Neural progenitor cell (in vitro differentiated cells): ENCODE data around the gene ITGA2. TPM values are rescaled to one million over a fixed set of nuclear protein-coding genes. Genes with fewer than 3 reads are reported as not detected.

Source experiments
- DNase-seq: peaks from one replicate; pipeline ENCODE4 v3.0.0-alpha.2; 2016; ENCODE audit warnings: low spot score
- H2AFZ ChIP-seq: fragments of 200-600 bp; sonication (generic); replicated peaks from 2 replicates; pipeline ENCODE4 v1.6.1; 2016; ENCODE audit warnings: antibody characterized with exemption
- H3F3A ChIP-seq: fragments of 200-600 bp; sonication (generic); 2 replicates; pipeline ENCODE4 v1.6.1; 2016; ENCODE audit warnings: antibody characterized with exemption, low read depth
- H3K27ac ChIP-seq: fragments of 200-600 bp; sonication (generic); 2 replicates; pipeline ENCODE4 v1.5.1; 2016; ENCODE audit warnings: mild to moderate bottlenecking
- H3K27me3 ChIP-seq: fragments of 200-600 bp; sonication (generic); 2 replicates; pipeline ENCODE4 v1.6.1; 2016; ENCODE audit warnings: mild to moderate bottlenecking, moderate library complexity
- H3K36me3 ChIP-seq: fragments of 200-600 bp; sonication (generic); 2 replicates; pipeline ENCODE4 v1.5.1; 2016
- H3K4me1 ChIP-seq: fragments of 200-600 bp; sonication (generic); 2 replicates; pipeline ENCODE4 v1.6.1; 2016; ENCODE audit warnings: mixed run types
- H3K4me2 ChIP-seq: fragments of 200-600 bp; sonication (generic); 2 replicates; pipeline ENCODE4 v1.6.1; 2016
- H3K4me3 ChIP-seq: fragments of 200-600 bp; sonication (generic); 2 replicates; pipeline ENCODE4 v1.5.1; 2016
- H3K79me2 ChIP-seq: fragments of 200-600 bp; sonication (generic); 2 replicates; pipeline ENCODE4 v1.6.1; 2016; ENCODE audit warnings: low read depth
- H3K9ac ChIP-seq: fragments of 200-600 bp; sonication (generic); 2 replicates; pipeline ENCODE4 v1.6.1; 2016
- H3K9me3 ChIP-seq: fragments of 200-600 bp; sonication (generic); 2 replicates; pipeline ENCODE4 v1.5.1; 2016; ENCODE audit warnings: low read depth
- H4K20me1 ChIP-seq: fragments of 200-600 bp; sonication (generic); 2 replicates; pipeline ENCODE4 v1.6.1; 2016; ENCODE audit warnings: low read depth
- H3K27ac Mint-ChIP-seq: 3 replicates; pipeline ENCODE4 v1.8.0; 2021; ENCODE audit warnings: mixed read lengths
- H3K27me3 Mint-ChIP-seq: 2 replicates; pipeline ENCODE4 v1.8.0; 2022; ENCODE audit warnings: low read depth, mild to moderate bottlenecking, inconsistent platforms, moderate library complexity, mixed read lengths; ENCODE audit not compliant: insufficient read depth
- H3K36me3 Mint-ChIP-seq: 3 replicates; pipeline ENCODE4 v1.8.0; 2021; ENCODE audit warnings: mixed read lengths
- H3K4me1 Mint-ChIP-seq: 3 replicates; pipeline ENCODE4 v1.8.0; 2021; ENCODE audit warnings: mixed read lengths
- H3K4me3 Mint-ChIP-seq: 3 replicates; pipeline ENCODE4 v1.8.0; 2021; ENCODE audit warnings: mild to moderate bottlenecking, moderate library complexity, mixed read lengths
- H3K9me3 Mint-ChIP-seq: 3 replicates; pipeline ENCODE4 v1.8.0; 2020; ENCODE audit warnings: mixed read lengths
- CTCF ChIP-seq: fragments of 200-600 bp; sonication (generic); IDR thresholded peaks from 2 replicates; pipeline ENCODE4 v1.5.1; 2017; ENCODE audit warnings: antibody characterized with exemption, mild to moderate bottlenecking
- EZH2 ChIP-seq: fragments of 200-600 bp; sonication (generic); IDR thresholded peaks from 2 replicates; pipeline ENCODE4 v1.6.1; 2017; ENCODE audit warnings: antibody characterized with exemption, mild to moderate bottlenecking, moderate library complexity
- EZH2phosphoT487 ChIP-seq: fragments of 200-600 bp; sonication (generic); IDR thresholded peaks from 2 replicates; pipeline ENCODE4 v1.6.1; 2017; ENCODE audit warnings: antibody characterized with exemption
- total RNA-seq: library from RNA; depleted of rRNA; stranded (reverse); fragments of >200 nt; gene quantifications from 2 replicates; pipeline ENCODE4 v1.2.3, GENCODE V29; 2015; ENCODE audit warnings: low replicate concordance

ITGA2 gene
- total RNA-seq, 1 donor from 2014 or later = 2.6 TPM

- H3F3A ChIP-seq = no peaks in the 10 kb centered on the region
- H3K27me3 ChIP-seq = no peaks in the 10 kb centered on the region
- Mint-ChIP-seq H3K27ac (no peak overlapping the region), H3K9me3 (no peaks in the 10 kb centered on the region), H3K27me3 (no peaks in the 10 kb centered on the region), H3K36me3 (no peaks in the 10 kb centered on the region), H3K4me3 (no peak overlapping the region), H3K4me1 (no peaks in the 10 kb centered on the region)
- no peak overlapping the region for H2AFZ ChIP-seq
- no peaks in the 10 kb centered on the region for H4K20me1 ChIP-seq
- TF ChIP-seq CTCF (no peak), EZH2 (no peak), EZH2phosphoT487 (no peak)
- H3K4me3 ChIP-seq = no peak overlapping the region
- no peaks in the 10 kb centered on the region for H3K4me1 ChIP-seq
- H3K9me3 ChIP-seq = no peaks in the 10 kb centered on the region
- no peaks in the 10 kb centered on the region for H3K36me3 ChIP-seq
- H3K4me2 ChIP-seq = no peak overlapping the region
- H3K27ac ChIP-seq = no peak overlapping the region
- no peak overlapping the region for H3K9ac ChIP-seq
- H3K79me2 ChIP-seq = no peaks in the 10 kb centered on the region
- DNase-seq = no peak
Observed at GRCh38 chr5:53128481-53128880, 139.3 kb downstream of the ITGA2 start.

- H4K20me1 ChIP-seq = no peaks in the 10 kb centered on the region
- no peak overlapping the region for H3K4me3 ChIP-seq
- no peaks in the 10 kb centered on the region for H3K4me1 Mint-ChIP-seq
- no peaks in the 10 kb centered on the region for H3K27me3 Mint-ChIP-seq
- H3K4me2 ChIP-seq = no peak overlapping the region
- no peaks in the 10 kb centered on the region for H3K36me3 Mint-ChIP-seq
- H3K9me3 ChIP-seq = no peaks in the 10 kb centered on the region
- TF ChIP-seq EZH2phosphoT487 = no peak
- DNase-seq = no peak
- H3K4me3 Mint-ChIP-seq = no peak overlapping the region
- H3K79me2 ChIP-seq = no peaks in the 10 kb centered on the region
- no peaks in the 10 kb centered on the region for H3K27me3 ChIP-seq
- no peaks in the 10 kb centered on the region for H3K4me1 ChIP-seq
- H3K9me3 Mint-ChIP-seq = no peaks in the 10 kb centered on the region
- H2AFZ ChIP-seq = no peak overlapping the region
- no peaks in the 10 kb centered on the region for H3K36me3 ChIP-seq
- H3F3A ChIP-seq = no peaks in the 10 kb centered on the region
- no peak overlapping the region for H3K9ac ChIP-seq
- H3K27ac Mint-ChIP-seq = no peak overlapping the region
- no peak overlapping the region for H3K27ac ChIP-seq
Observed at GRCh38 chr5:53130266-53130665, 141.1 kb downstream of the ITGA2 start.

GRCh38 chr5:53133020-53133419 is 143.9 kb downstream of the ITGA2 start:
- TF ChIP-seq EZH2phosphoT487 (no peak), EZH2 (no peak), CTCF (no peak)
- H3K27ac ChIP-seq = no peak overlapping the region
- no peak overlapping the region for H3K9ac ChIP-seq
- Mint-ChIP-seq H3K27ac (no peak overlapping the region), H3K9me3 (no peaks in the 10 kb centered on the region), H3K27me3 (no peaks in the 10 kb centered on the region), H3K4me3 (no peak overlapping the region), H3K4me1 (no peaks in the 10 kb centered on the region), H3K36me3 (no peaks in the 10 kb centered on the region)
- no peaks in the 10 kb centered on the region for H3F3A ChIP-seq
- no peak overlapping the region for H3K4me3 ChIP-seq
- H2AFZ ChIP-seq = no peak overlapping the region
- H3K36me3 ChIP-seq = no peaks in the 10 kb centered on the region
- no peaks in the 10 kb centered on the region for H3K79me2 ChIP-seq
- no peak for DNase-seq
- H3K27me3 ChIP-seq = no peaks in the 10 kb centered on the region
- H3K9me3 ChIP-seq = no peaks in the 10 kb centered on the region
- no peaks in the 10 kb centered on the region for H3K4me1 ChIP-seq
- no peak overlapping the region for H3K4me2 ChIP-seq
- no peaks in the 10 kb centered on the region for H4K20me1 ChIP-seq

Other genes with a start within 250 kb of the ITGA2 start
- gene ITGA1, start 201.4 kb upstream of the ITGA2 start, total RNA-seq = 2.2 and 3.9 TPM in 2 replicates
- gene PELO, start 201.4 kb upstream of the ITGA2 start, total RNA-seq = 8.5 and 11.7 TPM in 2 replicates
- 29.9 and 34.7 TPM in 2 replicates for gene MOCS2, start 120.4 kb downstream of the ITGA2 start, total RNA-seq